DMS153 treated with DMSO at 0.1 percent for 48 hours (cell line): ENCODE measurements around the gene HNRNPC.
"Not testable (repeated sequence)": the region's sequence is repeated elsewhere in the genome, so short reads cannot be mapped to it uniquely, and the experiment has no call there.

Experiments
- DNase-seq: peaks from one replicate; lab custom pipeline; 2025; ENCODE audit not compliant: unreplicated experiment; lab: John Stamatoyannopoulos, UW

HNRNPC gene

DNA sequence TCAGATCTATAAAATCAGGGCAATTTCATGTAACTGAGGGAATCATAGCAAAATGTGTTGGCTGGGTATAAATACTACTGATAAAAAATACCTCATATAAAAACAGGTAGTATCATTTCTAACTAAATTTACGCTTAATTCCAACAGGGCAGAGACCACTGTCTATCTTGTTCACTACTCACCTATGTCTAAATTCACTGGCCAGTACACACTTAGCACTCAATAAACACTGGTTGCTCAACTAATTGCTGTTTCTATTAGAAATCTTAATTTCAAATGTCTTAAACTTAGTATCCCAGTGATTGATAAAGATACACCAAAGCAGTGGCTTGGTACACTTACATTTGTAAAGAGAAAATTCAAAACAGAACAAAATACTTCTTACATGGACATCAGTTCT is 55.6 kb downstream of the HNRNPC start:
- no peak for DNase-seq

DNA sequence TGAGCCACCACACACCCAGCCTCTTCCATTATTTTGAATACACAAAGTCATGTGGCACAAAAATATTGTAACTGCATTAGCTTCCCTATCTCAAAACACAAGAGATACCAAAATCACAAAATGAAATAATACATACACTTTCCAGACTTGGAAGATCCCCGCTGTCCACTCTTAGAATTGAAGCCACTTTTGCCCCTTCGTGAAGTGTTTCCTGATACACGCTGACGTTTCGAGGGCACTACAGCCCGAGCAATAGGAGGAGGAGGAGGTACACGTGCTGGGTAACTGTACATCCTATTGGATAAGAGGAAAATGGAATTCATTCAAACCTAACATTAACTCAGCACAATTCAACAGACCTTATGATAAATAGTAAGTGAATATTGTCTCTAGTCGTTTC is 56.4 kb downstream of the HNRNPC start:
- not testable (repeated sequence) for DNase-seq

DNA sequence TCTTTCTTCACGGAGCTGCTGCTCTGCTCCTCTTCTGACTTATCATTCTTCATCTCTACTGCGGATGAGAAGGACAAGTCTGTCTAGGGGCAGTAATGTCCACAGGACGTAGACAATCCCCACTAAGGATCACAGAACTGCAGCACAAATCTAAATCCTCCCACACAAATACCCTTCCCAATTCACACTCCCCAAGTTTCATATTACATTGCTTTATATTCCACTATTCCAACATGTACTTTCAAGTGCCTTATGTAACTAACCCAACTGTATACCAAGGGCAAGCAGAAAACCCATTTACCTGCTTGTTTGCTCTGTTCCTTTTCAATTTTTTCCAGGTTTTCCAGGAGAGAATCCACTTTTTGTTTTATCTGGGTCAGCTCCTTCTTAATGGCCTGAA is 57.7 kb downstream of the HNRNPC start:
- no peak for DNase-seq

DNA sequence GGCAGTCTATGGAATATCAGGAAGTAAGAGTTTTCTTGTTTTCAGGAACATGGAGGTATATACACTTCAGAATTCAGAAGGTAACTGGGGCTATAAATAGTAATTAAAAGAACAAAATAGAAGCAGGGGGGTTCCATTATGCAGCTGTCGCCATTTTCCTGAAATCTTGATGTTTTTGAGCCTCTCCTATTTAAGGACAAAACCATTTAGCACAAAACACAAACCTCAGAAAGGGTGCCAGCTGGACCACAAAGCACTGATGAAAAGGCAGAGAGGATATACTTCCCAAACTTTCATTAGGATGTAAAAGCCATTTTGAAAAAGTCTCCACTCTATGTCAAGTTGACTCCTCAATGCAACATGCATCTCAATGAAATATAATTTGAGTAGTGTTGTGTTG is 59.2 kb downstream of the HNRNPC start:
- no peak for DNase-seq

DNA sequence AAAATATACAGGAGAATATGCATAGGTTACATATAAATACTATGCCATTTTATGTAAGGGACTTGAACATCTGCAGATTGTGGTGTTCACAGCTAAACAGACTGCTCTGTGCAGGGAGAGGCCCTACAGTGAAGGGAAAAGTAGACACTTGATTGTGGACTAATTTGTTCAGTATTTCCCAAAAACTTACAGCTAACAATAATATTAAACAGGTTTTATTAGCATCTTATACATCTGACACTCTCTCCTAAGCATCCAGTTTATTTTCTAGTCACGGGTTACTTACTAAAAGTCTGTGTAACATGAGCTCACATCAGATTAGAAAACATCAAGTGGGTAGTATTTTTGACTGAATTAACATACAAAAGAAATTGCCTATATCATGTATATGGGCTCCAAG is 60.1 kb downstream of the HNRNPC start:
- DNase-seq = no peak

DNA sequence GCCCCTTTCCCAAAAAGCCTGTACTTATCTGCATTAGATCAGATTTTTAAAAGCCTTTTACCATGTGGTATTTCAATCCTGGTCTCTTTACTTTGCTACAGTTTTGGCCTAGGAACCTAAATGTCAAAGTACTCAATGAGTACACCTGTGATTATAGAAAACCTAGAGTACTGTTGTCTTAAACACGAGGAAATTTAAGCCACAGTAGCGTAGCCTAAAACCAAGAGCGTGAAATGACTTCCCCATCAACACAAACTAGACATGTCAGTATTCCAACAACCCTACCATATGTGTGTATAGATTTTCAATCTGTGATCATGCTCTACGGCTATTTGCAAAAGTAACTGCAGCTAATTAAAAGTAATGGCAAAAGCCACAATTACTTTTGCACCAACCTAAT is 60.7 kb downstream of the HNRNPC start:
- no peak for DNase-seq

DNA sequence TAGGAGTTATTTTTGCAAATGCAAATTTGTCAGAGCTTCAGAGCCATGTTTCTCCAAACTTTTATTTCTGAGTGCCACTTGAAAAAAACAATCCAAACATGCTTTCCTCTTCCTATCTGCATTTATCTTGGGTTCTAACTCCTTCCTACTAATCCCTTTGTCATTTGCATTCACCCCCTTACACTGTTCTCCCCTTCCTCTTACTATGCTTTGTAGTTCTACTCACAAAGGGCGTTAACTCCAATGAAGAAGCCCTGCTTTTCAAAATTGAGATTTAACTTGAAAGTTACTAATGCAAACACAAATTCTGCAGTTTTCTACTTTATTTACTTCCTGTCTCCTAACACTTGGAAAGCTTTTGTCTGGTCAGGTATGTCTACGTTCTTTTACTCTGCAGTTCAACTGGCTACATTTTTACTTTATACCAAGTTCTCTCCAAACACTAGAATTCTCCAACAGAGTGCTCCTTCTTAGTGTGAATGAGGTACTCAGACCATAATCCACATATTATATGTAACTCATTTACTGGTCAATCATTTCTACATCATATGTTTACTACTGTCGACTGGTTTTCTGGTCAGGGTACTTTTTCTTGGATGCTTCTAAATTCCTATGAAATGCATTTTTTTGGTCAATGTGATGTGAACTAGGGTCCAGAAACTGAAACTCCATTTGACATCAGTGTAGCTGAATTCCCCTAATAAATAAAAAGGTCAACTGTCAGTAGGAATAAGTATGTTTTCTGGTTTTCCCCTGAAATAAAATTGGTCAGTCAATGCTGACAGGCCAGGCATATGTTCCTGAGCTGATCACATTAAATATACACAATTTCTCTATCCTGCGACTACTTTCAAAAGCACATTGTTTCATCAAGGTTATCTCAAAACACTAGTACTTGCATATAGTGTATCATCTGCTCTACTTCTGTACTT is 62.2 kb downstream of the HNRNPC start:
- DNase-seq = no peak

DNA sequence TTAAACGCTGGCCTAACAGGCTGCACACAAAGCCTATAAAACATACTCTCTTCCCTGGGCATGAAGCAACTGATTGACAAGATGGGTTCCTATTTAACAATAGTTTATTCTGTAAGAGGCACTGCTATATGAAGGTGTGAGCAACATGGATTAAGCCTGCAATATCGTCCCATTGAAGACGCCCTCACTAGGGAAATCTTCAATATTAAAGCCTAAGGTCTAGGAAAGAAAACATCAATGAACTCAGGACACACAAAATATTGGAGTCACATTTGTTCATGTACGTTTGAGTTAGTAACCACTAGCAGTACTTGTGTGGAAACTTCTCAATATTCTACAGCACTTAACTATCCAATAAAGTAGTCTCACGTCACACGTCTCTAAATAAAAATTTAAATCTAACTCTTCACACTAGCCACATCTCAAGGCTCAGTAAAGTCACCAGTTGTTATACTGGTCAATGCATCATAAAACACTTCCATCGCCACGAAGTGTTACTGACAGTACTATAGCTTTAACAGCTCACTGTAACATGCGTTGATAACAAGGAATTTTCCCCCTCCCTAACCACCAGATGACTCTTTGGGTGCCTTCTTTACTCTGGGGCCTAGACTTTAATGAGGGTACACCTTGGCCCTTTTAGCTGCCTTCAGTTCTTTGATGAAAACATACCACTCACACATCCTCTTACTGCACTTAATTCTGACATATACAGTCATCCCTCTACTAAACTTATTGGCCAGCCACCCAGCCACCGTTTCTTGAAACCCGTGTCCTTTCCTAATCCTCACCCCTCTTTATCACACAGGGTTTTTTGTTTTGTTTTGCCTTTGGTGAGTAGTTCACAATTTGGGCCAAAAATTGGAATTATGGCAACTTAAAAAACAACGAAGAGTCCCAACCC is 63.3 kb downstream of the HNRNPC start:
- DNase-seq = no peak

DNA sequence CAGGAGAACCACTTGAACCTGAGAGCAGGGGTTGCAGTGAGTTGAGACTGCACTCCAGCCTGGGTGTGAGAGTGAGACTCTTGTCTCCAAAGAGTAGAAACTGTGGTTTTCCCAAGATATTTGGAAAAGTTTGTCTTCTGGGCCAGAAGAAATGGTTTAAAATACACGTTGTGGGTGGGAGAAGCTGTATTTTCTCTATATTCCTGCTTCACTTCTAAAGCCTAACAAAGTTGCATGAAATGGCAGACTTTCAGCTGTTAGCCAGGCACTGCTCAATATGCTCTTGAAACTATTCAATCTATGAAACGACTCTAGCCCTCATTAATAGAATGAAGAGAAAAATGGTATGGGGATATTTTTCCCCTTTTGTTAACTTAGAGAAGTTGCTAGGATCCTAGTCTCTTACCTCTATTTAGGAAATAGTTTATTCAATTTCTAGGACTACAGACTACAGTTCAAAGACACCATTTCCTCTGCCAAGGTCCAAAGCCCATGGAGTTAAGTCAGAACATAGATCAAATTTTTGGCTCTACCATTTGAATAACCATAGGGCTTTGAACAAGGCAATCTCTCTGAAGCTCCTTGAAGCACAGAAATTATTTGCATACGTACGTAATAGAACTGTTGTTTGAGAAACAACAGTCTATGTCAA is 64.1 kb downstream of the HNRNPC start:
- DNase-seq = no peak

DNA sequence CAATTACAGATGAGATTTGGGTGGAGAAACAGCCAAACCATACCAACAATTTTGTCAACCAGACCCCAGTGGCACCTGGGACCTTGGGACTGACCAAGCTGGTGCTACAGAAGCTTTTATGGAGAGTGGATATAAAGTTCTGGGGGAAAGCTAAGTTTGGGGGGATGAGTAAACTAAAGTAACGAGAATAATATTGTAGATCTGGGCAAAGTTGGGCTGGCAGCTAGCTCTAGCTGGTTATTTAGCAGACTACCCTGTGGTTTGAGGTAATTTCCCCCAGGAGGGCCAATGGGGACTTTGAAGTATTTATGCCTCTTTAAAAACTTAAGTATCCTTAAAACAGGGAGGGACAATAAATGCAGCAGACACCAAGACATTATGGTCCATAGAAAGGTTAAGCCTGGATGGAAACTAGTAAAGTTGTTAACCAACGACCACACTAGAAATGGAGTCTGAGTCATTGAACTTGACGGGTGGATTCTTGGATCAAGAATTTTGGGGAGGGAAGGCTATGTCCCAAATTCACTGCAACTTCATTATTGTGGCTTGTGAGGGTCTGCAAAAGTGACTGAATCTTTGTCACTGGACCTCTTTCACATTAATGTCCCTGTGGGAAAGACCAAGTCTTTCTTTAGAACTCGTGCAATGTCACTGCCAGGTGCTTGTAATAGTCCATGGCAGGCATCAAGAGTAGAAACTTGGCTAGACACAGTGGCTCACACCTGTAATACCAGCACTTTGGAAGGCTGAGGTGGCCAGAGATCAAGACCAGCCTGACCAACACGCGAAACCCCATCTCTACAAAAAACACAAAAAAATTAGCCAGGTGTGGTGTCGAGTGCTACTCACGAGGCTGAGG is 64.8 kb downstream of the HNRNPC start:
- no peak for DNase-seq

DNA sequence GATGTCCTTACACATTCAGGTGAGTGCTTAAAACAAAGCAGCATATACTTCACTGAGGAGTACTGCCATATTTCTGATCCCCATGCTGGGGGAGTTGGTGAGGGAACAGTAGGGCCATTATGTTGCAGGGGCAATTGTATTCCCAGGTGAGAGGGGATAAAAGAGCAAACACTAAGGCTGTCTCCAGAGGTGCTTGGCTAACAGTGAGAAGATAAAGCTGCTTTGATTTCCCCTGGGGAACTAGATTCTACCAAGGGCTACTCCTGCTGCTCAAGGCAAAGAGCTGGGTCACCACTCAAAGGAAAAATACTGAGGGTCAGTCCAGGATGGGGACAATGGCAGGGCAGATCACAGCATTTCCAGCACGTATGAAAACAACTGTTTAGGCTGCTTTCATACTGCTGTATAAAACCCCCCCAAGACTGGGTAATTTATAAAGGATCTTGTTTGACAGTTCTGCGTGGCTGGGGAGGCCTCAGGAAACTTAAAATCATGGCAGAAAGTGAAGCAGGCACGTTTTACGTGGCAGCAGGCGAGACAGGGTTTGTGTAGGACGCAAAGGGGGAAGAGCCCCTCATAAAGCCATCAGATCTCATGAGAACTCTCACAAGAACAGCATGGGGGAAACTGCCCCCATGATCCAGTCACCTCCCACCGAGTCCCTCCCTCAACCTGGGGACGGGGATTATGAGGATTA is 65.6 kb downstream of the HNRNPC start:
- DNase-seq = no peak

DNA sequence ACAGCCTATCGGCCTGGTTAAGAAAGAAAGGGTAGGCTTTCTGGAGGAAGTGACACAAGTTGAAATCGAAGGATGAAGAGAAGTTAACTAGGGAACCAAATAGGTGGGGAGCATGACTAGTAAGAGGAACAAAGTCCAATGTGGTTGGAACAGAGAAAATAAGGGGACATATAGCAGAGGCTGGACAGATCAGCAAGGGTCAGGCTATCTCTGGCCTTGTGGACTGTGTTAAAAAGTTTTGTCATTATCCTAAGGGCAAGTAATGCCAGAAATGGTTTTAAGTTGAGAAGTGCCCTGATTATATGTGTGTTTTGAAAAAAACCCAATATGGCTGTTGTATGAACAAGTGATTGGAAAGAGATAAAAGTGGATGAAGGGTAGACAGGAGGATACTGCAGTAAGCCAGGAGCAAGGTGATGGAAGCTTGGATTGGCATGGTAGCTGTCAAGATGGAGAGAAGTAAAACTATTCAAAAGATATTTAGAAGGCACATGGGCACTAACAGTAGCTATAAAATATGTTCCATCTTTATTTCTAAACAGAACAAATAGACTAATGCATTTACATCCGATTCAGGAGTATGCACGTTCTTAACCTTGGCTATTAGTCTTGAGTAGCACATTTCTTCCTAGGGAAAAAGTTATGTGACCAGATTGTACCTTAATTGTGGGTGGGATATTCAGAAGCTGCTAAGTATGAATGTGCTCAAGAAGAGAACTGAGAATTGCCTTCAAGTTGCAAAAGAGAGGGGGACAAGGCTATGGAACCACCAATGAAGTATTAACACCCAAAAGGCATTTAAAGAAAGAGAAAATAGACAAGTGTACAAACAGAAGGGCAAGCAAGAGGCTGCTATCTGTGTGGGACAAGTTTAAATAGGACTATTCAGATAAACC is 66.5 kb downstream of the HNRNPC start:
- no peak for DNase-seq

DNA sequence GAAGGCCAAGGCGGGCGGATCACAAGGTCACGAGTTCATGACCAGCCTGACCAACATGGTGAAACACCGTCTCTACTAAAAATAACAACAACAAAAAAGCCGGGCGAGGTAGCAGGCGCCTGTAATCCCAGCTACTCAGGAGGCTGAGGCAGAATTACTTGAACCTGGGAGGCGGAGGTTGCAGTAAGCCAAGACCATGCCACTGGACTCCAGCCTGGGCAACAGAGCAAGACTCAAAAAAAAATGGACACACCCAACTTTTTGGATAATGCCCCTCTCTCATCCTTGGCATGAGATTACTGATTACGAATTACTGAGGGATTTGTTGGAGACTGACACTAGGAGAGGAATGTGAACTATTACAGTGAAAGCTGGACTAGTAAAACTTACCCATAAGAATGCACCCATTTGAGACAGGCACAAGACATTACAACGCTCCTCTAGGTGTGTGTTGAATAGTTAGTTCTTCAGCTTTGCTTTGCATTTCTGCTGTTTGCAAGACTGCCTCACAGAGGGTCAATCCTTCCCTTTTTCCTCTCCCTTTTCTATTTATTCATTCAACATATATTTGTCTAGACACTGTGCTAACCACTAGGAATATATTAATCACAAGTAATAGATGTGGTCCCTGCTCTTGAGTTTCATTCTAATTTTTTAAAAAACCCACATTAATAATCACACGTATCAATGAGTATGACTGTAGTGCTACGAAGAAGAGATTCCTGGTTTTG is 67.3 kb downstream of the HNRNPC start:
- no peak for DNase-seq

DNA sequence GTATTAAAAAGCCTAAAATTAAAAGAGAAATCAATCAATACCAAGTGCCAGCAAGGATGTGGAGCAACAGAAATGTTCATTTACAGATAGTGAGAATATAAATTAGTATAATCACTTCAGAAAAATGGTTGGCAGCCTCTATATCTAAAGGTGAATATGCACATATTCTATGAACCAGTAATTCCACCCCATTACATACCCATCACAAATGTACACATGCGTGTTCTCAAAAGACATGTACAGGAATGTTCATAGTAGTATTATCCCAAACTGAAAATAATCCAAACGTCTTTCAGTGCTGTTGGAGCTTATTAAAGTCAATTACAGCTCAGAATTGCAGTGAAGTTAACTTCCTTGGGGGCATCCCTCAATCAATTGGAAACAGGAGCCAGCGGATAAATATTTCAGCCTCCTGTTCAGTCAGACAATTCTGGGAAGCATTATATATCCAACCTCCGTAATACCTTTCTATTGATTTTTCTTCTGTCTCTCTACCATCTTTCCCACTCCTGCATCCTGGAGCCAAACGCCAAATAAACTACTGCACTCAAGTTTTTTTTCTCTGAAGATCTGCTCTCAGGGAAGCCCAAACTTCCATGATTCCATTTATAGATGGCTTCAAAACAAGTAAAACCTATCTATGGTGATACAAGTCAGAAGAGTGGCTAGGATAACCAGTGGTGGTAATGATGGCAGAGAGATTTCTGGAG is 68.3 kb downstream of the HNRNPC start:
- DNase-seq = no peak

DNA sequence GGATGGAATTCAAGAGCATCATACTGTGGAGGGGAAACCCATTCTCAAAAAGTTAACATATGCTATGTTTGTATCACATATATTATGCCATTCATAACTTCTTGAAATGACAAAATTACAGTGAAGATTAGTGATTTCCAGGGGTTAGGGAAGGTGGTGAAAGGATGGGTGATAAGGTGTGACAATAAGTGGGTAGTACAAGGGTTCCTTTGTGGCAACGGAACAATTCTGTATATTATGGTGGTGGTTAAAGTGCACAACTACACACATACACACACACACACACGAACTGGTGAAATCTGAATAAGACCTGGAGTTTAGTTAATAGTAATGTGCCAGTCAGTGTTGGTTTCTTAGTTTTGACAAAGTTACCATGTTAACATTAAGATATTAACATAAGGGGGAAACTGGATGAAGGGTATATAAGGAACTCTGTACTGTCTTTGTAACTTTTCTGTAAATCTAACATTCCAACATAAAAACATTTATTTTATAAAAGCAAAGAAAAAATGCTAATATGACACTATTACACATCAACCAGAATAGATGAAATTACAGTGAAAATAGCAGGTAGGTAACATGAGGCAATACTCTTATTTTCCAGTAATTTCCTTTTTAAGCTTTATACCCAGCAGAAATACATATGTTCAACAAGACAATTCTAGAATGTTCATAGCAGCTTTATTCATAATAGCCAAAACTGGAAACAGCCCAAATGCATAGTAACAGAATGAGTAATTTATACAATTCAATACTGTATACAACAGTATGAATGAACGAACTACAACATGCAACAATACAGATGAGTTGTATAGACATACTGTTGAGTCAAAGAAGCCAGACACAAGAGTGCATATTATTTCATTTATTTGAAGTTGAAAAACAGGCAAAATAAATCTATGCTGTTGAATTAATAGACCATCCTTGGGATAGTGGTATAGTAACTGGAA is 69.4 kb downstream of the HNRNPC start:
- no peak for DNase-seq

DNA sequence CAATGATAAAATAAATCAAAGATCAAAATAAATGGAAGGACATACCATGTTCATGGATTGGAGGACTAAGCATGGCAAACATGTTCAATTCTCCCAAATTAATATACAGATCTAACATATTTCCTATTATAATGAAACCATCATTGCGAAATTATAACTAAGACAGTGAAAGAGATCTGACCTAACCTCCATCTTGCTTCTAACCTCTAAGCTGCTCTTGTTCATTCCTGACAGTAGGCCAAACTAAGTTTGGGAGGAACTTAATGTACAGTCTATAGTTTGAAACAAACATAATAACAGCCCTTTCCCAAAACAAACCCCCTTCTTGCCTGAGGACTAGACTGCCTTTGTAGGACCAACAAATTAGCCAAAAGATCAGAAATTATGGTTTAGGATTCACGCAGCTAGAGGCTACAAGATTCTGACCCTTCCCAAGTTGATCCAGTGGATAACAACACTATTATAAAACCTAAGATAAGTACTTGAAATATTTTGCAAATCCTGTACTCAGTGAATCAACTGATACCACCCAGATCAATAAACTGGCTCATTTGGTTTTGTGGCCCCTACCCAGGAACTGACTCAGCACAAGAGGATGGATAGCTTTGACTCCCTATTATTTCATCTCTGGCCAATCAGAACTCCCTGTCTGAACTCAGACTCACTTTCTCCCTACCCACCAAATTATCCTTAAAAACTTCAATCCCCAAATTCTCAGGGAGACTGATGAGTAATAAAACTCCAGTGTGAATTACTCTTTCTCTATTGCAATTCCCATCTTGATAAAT is 71.6 kb downstream of the HNRNPC start:
- no peak for DNase-seq
